ENCODE data around the gene COX17.

The COX17 gene

GRCh38 chr3:119630128-119630879 lies 46.9 kb downstream of the COX17 start:
- H2BK12ac ChIP-seq (ENCODE audit: low read length) = peak overlapping the region; percentile 89
- H3K9ac ChIP-seq (ENCODE audit: low read length) = no peak overlapping the region
- peak overlapping the region; percentile 51 for H4K8ac ChIP-seq (ENCODE audit: low read depth, low read length)
- peak in 1 of 2 donors; percentile 44 for DNase-seq
- H3K27me3 ChIP-seq (ENCODE audit: insufficient read depth, low read length) = no peaks in the 10 kb centered on the region
- peak overlapping the region; percentile 6 for H2AK5ac ChIP-seq (ENCODE audit: low read length)
- peak overlapping the region; percentile 71 for H2AFZ ChIP-seq (ENCODE audit: insufficient read depth, low read length, poor library complexity)
- no CpG with 5 or more reads among the region's 8 CpGs for WGBS (ENCODE audit: extremely low coverage, insufficient coverage, insufficient read length)
- H3K4me3 ChIP-seq (ENCODE audit: low read depth, low read length) = no peak overlapping the region
- H3K36me3 ChIP-seq (ENCODE audit: control insufficient read depth in 1 of 2, insufficient read depth in 2 of 2, low read length in 2 of 2) = peaks cover 0 to 3% of the 10 kb centered on the region in 2 experiments
- H3K9me3 ChIP-seq (ENCODE audit: insufficient read depth, low read depth, low read length) = no peaks in the 10 kb centered on the region
- H3K4me1 ChIP-seq (ENCODE audit: control insufficient read depth in 1 of 2, insufficient read depth in 2 of 2, low read length in 2 of 2) = peaks cover 14 to 16% of the 10 kb centered on the region in 2 experiments
- H3K23ac ChIP-seq (ENCODE audit: low read length) = no peak overlapping the region
- H3K79me2 ChIP-seq (ENCODE audit: control insufficient read depth, insufficient read depth, low read length, poor library complexity) = no peaks in the 10 kb centered on the region
- peak overlapping the region; percentile 78 for H2BK120ac ChIP-seq (ENCODE audit: insufficient read depth, low read length, poor library complexity)
- peak overlapping the region; percentile 55 for H3K18ac ChIP-seq (ENCODE audit: low read length)
- H2BK5ac ChIP-seq (ENCODE audit: low read depth, low read length, poor library complexity) = no peak overlapping the region
- H3K79me1 ChIP-seq (ENCODE audit: low read length) = peaks cover 14% of the 10 kb centered on the region
- H3K4me2 ChIP-seq (ENCODE audit: low read length) = no peak overlapping the region
- no peak overlapping the region for H4K12ac ChIP-seq (ENCODE audit: low read depth, low read length)
- H3K14ac ChIP-seq (ENCODE audit: low read length) = peak overlapping the region; percentile 68
- H3K27ac ChIP-seq (ENCODE audit: low read depth, low read length) = no peak overlapping the region
- no peak overlapping the region for H3K4ac ChIP-seq (ENCODE audit: low read depth, low read length)
- H4K91ac ChIP-seq (ENCODE audit: low read depth, low read length) = peak overlapping the region; percentile 77

- H3K9me3 ChIP-seq (ENCODE audit: insufficient read depth, low read depth, low read length) = peaks cover 1% of the 10 kb centered on the region
- peaks cover 16 to 18% of the 10 kb centered on the region in 2 experiments for H3K4me1 ChIP-seq (ENCODE audit: control insufficient read depth in 1 of 2, insufficient read depth in 2 of 2, low read length in 2 of 2)
- DNase-seq = peak; percentile 10 to 32
- H3K4ac ChIP-seq (ENCODE audit: low read depth, low read length) = no peak overlapping the region
- no peak overlapping the region for H3K23ac ChIP-seq (ENCODE audit: low read length)
- no peak overlapping the region for H4K12ac ChIP-seq (ENCODE audit: low read depth, low read length)
- H3K79me2 ChIP-seq (ENCODE audit: control insufficient read depth, insufficient read depth, low read length, poor library complexity) = no peaks in the 10 kb centered on the region
- H3K79me1 ChIP-seq (ENCODE audit: low read length) = peaks cover 14% of the 10 kb centered on the region
- H4K91ac ChIP-seq (ENCODE audit: low read depth, low read length) = no peak overlapping the region
- no peak overlapping the region for H3K27ac ChIP-seq (ENCODE audit: low read depth, low read length)
- no peak overlapping the region for H2BK12ac ChIP-seq (ENCODE audit: low read length)
- H4K8ac ChIP-seq (ENCODE audit: low read depth, low read length) = no peak overlapping the region
- no peaks in the 10 kb centered on the region for H3K36me3 ChIP-seq (ENCODE audit: control insufficient read depth in 1 of 2, insufficient read depth in 2 of 2, low read length in 2 of 2)
- H2AFZ ChIP-seq (ENCODE audit: insufficient read depth, low read length, poor library complexity) = no peak overlapping the region
- no peak overlapping the region for H2BK120ac ChIP-seq (ENCODE audit: insufficient read depth, low read length, poor library complexity)
- H3K18ac ChIP-seq (ENCODE audit: low read length) = no peak overlapping the region
- H3K4me3 ChIP-seq (ENCODE audit: low read depth, low read length) = no peak overlapping the region
- H2AK5ac ChIP-seq (ENCODE audit: low read length) = no peak overlapping the region
- WGBS (ENCODE audit: extremely low coverage, insufficient coverage, insufficient read length) = no CpG with 5 or more reads among the region's 1 CpG
- H3K4me2 ChIP-seq (ENCODE audit: low read length) = no peak overlapping the region
- no peaks in the 10 kb centered on the region for H3K27me3 ChIP-seq (ENCODE audit: insufficient read depth, low read length)
- no peak overlapping the region for H3K9ac ChIP-seq (ENCODE audit: low read length)
- H3K14ac ChIP-seq (ENCODE audit: low read length) = no peak overlapping the region
- no peak overlapping the region for H2BK5ac ChIP-seq (ENCODE audit: low read depth, low read length, poor library complexity)
Measured at GRCh38 chr3:119628816-119629445, 48.3 kb downstream of the COX17 start.

GRCh38 chr3:119628390-119628789 lies 48.8 kb downstream of the COX17 start:
- no peak overlapping the region for H3K9ac ChIP-seq (ENCODE audit: low read length)
- no peak overlapping the region for H3K23ac ChIP-seq (ENCODE audit: low read length)
- no peak overlapping the region for H2BK120ac ChIP-seq (ENCODE audit: insufficient read depth, low read length, poor library complexity)
- peaks cover 14% of the 10 kb centered on the region for H3K79me1 ChIP-seq (ENCODE audit: low read length)
- no peak overlapping the region for H4K91ac ChIP-seq (ENCODE audit: low read depth, low read length)
- H3K9me3 ChIP-seq (ENCODE audit: insufficient read depth, low read depth, low read length) = peaks cover 1% of the 10 kb centered on the region
- no peak overlapping the region for H4K12ac ChIP-seq (ENCODE audit: low read depth, low read length)
- no peaks in the 10 kb centered on the region for H3K36me3 ChIP-seq (ENCODE audit: control insufficient read depth in 1 of 2, insufficient read depth in 2 of 2, low read length in 2 of 2)
- no peak for DNase-seq
- no peak overlapping the region for H4K8ac ChIP-seq (ENCODE audit: low read depth, low read length)
- no peak overlapping the region for H3K18ac ChIP-seq (ENCODE audit: low read length)
- H2AFZ ChIP-seq (ENCODE audit: insufficient read depth, low read length, poor library complexity) = no peak overlapping the region
- H3K79me2 ChIP-seq (ENCODE audit: control insufficient read depth, insufficient read depth, low read length, poor library complexity) = no peaks in the 10 kb centered on the region
- H2AK5ac ChIP-seq (ENCODE audit: low read length) = no peak overlapping the region
- no peak overlapping the region for H3K14ac ChIP-seq (ENCODE audit: low read length)
- H3K27me3 ChIP-seq (ENCODE audit: insufficient read depth, low read length) = no peaks in the 10 kb centered on the region
- H2BK5ac ChIP-seq (ENCODE audit: low read depth, low read length, poor library complexity) = no peak overlapping the region
- H2BK12ac ChIP-seq (ENCODE audit: low read length) = no peak overlapping the region
- H3K4me1 ChIP-seq (ENCODE audit: control insufficient read depth in 1 of 2, insufficient read depth in 2 of 2, low read length in 2 of 2) = peaks cover 16 to 18% of the 10 kb centered on the region in 2 experiments
- no CpG with 5 or more reads among the region's 4 CpGs for WGBS (ENCODE audit: extremely low coverage, insufficient coverage, insufficient read length)
- no peak overlapping the region for H3K27ac ChIP-seq (ENCODE audit: low read depth, low read length)
- no peak overlapping the region for H3K4me3 ChIP-seq (ENCODE audit: low read depth, low read length)
- H3K4ac ChIP-seq (ENCODE audit: low read depth, low read length) = no peak overlapping the region
- H3K4me2 ChIP-seq (ENCODE audit: low read length) = no peak overlapping the region

GRCh38 chr3:119627461-119627860 lies 49.7 kb downstream of the COX17 start:
- no peak overlapping the region for H4K91ac ChIP-seq (ENCODE audit: low read depth, low read length)
- H3K27me3 ChIP-seq (ENCODE audit: insufficient read depth, low read length) = no peaks in the 10 kb centered on the region
- no peaks in the 10 kb centered on the region for H3K36me3 ChIP-seq (ENCODE audit: control insufficient read depth in 1 of 2, insufficient read depth in 2 of 2, low read length in 2 of 2)
- H2BK5ac ChIP-seq (ENCODE audit: low read depth, low read length, poor library complexity) = no peak overlapping the region
- no peak overlapping the region for H2BK12ac ChIP-seq (ENCODE audit: low read length)
- H3K27ac ChIP-seq (ENCODE audit: low read depth, low read length) = no peak overlapping the region
- no peak overlapping the region for H3K18ac ChIP-seq (ENCODE audit: low read length)
- peaks cover 1% of the 10 kb centered on the region for H3K9me3 ChIP-seq (ENCODE audit: insufficient read depth, low read depth, low read length)
- no CpG with 5 or more reads among the region's 8 CpGs for WGBS (ENCODE audit: extremely low coverage, insufficient coverage, insufficient read length)
- no peak overlapping the region for H3K4ac ChIP-seq (ENCODE audit: low read depth, low read length)
- no peaks in the 10 kb centered on the region for H3K79me2 ChIP-seq (ENCODE audit: control insufficient read depth, insufficient read depth, low read length, poor library complexity)
- no peak overlapping the region for H2AK5ac ChIP-seq (ENCODE audit: low read length)
- H2AFZ ChIP-seq (ENCODE audit: insufficient read depth, low read length, poor library complexity) = no peak overlapping the region
- H4K12ac ChIP-seq (ENCODE audit: low read depth, low read length) = no peak overlapping the region
- no peak overlapping the region for H3K4me2 ChIP-seq (ENCODE audit: low read length)
- no peak overlapping the region for H4K8ac ChIP-seq (ENCODE audit: low read depth, low read length)
- H3K4me3 ChIP-seq (ENCODE audit: low read depth, low read length) = no peak overlapping the region
- peaks cover 14 to 15% of the 10 kb centered on the region in 2 experiments for H3K4me1 ChIP-seq (ENCODE audit: control insufficient read depth in 1 of 2, insufficient read depth in 2 of 2, low read length in 2 of 2)
- peaks cover 14% of the 10 kb centered on the region for H3K79me1 ChIP-seq (ENCODE audit: low read length)
- DNase-seq = no peak
- no peak overlapping the region for H3K23ac ChIP-seq (ENCODE audit: low read length)
- no peak overlapping the region for H2BK120ac ChIP-seq (ENCODE audit: insufficient read depth, low read length, poor library complexity)
- no peak overlapping the region for H3K14ac ChIP-seq (ENCODE audit: low read length)
- no peak overlapping the region for H3K9ac ChIP-seq (ENCODE audit: low read length)
